NCI-H748 (cell line): ENCODE measurements around the gene MVB12A.

ENCODE experiments used
- DNase-seq: peaks from one replicate; lab custom pipeline; 2025; ENCODE audit not compliant: unreplicated experiment; lab: John Stamatoyannopoulos, UW

Gene MVB12A

DNA sequence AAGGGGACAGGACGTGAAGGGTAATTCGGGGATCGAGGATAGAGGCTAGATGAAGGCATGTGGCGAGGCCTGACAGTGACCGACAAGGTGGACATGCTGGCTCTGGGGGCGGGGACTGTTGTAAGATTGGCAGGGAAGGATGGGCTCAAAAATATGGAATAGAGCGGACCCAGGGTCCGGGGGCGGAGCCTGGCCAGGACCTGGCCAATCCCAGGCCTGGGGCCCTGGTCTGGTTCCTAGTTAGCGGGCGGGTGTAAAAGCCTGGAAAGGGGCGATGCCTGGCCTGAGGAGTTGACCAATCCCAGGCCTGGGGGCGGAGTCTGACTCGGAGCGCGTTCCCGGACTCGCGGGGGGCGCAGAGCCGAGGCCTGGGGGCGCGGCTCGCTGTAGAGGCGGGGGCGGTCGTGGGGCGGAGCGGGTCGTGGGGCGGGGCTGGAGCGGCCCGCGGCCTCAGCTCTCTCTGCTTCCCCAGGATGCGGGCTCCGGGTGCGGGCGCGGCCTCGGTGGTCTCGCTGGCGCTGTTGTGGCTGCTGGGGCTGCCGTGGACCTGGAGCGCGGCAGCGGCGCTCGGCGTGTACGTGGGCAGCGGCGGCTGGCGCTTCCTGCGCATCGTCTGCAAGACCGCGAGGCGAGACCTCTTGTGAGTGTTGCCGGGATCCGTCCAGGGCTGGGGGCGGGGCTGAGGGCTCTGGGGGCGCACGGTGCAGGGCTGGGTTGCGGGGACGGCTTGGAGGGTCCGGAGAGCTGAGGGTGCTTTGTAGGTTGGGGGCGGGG lies 50.4 kb downstream of the MVB12A start, which contains the start of gene SLC27A1:
Gene SLC27A1 (plus strand): TSS at position 457 of the 774 bp plus-strand sequence. CDS start 17 bp downstream, at position 474.
- peak; percentile 96 for DNase-seq

DNA sequence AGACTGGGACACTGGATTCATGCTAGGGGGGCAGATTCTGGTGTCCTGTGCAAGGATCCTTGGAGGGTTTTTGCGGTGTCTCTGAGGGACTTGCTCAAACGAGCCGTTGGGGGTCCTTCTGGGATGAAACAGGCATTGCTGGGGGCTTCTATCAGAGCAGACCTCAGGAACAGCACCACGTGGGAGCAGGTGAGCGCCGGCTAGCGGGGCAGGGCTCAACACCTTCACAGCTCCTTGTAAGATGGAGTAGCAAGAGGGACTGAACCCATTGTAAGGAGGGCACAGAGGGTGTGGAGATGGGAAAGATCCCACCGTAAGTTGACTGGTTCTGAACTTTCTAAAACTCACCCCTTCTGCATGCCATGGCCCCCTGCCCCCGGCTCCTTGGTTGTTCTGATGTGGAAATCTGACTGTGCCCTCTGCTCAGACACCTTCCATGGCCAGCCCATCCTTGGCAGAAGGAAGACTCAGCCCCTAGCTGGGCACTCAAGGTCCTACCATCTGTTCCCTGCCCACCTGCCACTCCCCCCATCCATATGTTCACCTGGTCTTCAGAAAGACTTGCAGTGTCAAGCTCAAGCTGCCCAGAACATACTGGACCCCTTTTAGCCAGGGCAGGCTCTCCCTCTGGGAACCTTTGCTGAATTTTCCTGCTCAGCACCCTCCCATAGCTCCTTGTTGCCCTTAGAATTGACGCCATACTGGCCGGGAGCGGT lies 51.7 kb downstream of the MVB12A start:
- no peak for DNase-seq

DNA sequence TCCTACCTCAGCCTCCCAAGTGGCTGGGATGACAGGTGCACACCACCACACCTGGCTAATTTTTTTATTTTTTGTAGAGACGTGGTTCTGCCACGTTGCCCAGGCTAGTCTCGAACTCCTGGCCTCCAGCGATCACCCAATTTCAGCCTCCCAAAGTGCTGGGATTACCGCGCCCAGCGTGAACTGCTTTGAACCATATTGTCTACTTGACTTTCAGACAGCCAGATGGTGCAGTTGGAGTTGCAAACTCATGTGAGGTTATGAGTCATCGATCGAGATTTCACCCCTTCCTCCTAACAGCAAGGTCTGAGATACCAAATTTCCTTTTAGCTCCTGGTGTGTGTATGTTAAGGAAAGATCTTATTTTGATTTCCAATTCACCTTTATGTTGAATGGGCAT lies 53.2 kb downstream of the MVB12A start:
- DNase-seq, result no peak
